ENCODE data around the gene MECR. TPM values are rescaled to one million over a fixed set of nuclear protein-coding genes. Genes with fewer than 3 reads are reported as not detected.

Gene MECR
- total RNA-seq, 1 donor = 22.5 TPM

- DNase-seq (ENCODE audit: low read depth) = no peak
- no peak overlapping the region for H3K4me3 ChIP-seq (ENCODE audit: low read depth, low read length)
- TF ChIP-seq CTCF (IDR thresholded peaks at IDR 0.05; ENCODE audit: insufficient read depth, low read depth, low read length) = no peak
Measured at GRCh38 chr1:29256394-29256793, 25.7 kb upstream of the MECR start.

GRCh38 chr1:29255134-29255666 is 24.5 kb upstream of the MECR start:
- no peak for DNase-seq (ENCODE audit: low read depth)
- no peak for TF ChIP-seq CTCF (IDR thresholded peaks at IDR 0.05; ENCODE audit: insufficient read depth, low read depth, low read length)
- H3K4me3 ChIP-seq (ENCODE audit: low read depth, low read length) = no peak overlapping the region

GRCh38 chr1:29254346-29254745 is 23.6 kb upstream of the MECR start:
- DNase-seq (ENCODE audit: low read depth) = no peak

GRCh38 chr1:29253180-29253579 is 22.4 kb upstream of the MECR start:
- no peak for TF ChIP-seq CTCF (IDR thresholded peaks at IDR 0.05; ENCODE audit: insufficient read depth, low read depth, low read length)
- DNase-seq (ENCODE audit: low read depth) = no peak
- no peak overlapping the region for H3K4me3 ChIP-seq (ENCODE audit: low read depth, low read length)

More at GRCh38 chr1:29254346-29254745, 23.6 kb upstream of the MECR start:
- no peak for TF ChIP-seq CTCF (IDR thresholded peaks at IDR 0.05; ENCODE audit: insufficient read depth, low read depth, low read length)
- no peak overlapping the region for H3K4me3 ChIP-seq (ENCODE audit: low read depth, low read length)

GRCh38 chr1:29251164-29252124 is 20.7 kb upstream of the MECR start:
- no peak for TF ChIP-seq CTCF (IDR thresholded peaks at IDR 0.05; ENCODE audit: insufficient read depth, low read depth, low read length)
- no peak for DNase-seq (ENCODE audit: low read depth)
- no peak overlapping the region for H3K4me3 ChIP-seq (ENCODE audit: low read depth, low read length)

- no peak overlapping the region for H3K4me3 ChIP-seq (ENCODE audit: low read depth, low read length)
- no peak for TF ChIP-seq CTCF (IDR thresholded peaks at IDR 0.05; ENCODE audit: insufficient read depth, low read depth, low read length)
- no peak for DNase-seq (ENCODE audit: low read depth)
Measured at GRCh38 chr1:29249951-29250581, 19.3 kb upstream of the MECR start.

Data from fibroblast of villous mesenchyme (primary cell).